ENCODE measurements around the gene FAM241B. TPM values are rescaled to one million over a fixed set of nuclear protein-coding genes. Genes with fewer than 3 reads are reported as not detected.

The FAM241B gene
- polyA plus RNA-seq, 1 of the 3 experiments (the other 2 are of a cell fraction) = 16.0 TPM

GRCh38 chr10:69682955-69683474 lies 53.0 kb downstream of the FAM241B start:
- no peaks in the 10 kb centered on the region for H3K79me2 ChIP-seq (ENCODE audit: insufficient read depth)
- no peak for DNase-seq
- peaks cover 36% of the 10 kb centered on the region for H3K27me3 ChIP-seq (ENCODE audit: insufficient read depth)
- H2AFZ ChIP-seq (ENCODE audit: low read depth) = no peak overlapping the region
- no peaks in the 10 kb centered on the region for H3K9me2 ChIP-seq
- ChIA-PET POLR2A (no interaction called here), CTCF (interaction anchor here (1.4 to 8.8 kb wide), 3 partner anchors 13 to 39 kb away, joined by 4 to 70 read pairs (median 7); no protein-coding TSS in a partner anchor)
- H3K4me3 ChIP-seq (ENCODE audit: low read depth in 2 of 2, low read length in 1 of 2) = no peak overlapping the region
- TF ChIP-seq, protein P1, sequence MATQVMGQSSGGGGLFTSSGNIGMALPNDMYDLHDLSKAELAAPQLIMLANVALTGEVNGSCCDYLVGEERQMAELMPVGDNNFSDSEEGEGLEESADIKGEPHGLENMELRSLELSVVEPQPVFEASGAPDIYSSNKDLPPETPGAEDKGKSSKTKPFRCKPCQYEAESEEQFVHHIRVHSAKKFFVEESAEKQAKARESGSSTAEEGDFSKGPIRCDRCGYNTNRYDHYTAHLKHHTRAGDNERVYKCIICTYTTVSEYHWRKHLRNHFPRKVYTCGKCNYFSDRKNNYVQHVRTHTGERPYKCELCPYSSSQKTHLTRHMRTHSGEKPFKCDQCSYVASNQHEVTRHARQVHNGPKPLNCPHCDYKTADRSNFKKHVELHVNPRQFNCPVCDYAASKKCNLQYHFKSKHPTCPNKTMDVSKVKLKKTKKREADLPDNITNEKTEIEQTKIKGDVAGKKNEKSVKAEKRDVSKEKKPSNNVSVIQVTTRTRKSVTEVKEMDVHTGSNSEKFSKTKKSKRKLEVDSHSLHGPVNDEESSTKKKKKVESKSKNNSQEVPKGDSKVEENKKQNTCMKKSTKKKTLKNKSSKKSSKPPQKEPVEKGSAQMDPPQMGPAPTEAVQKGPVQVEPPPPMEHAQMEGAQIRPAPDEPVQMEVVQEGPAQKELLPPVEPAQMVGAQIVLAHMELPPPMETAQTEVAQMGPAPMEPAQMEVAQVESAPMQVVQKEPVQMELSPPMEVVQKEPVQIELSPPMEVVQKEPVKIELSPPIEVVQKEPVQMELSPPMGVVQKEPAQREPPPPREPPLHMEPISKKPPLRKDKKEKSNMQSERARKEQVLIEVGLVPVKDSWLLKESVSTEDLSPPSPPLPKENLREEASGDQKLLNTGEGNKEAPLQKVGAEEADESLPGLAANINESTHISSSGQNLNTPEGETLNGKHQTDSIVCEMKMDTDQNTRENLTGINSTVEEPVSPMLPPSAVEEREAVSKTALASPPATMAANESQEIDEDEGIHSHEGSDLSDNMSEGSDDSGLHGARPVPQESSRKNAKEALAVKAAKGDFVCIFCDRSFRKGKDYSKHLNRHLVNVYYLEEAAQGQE (IDR thresholded peaks at IDR 0.05; ENCODE audit: low read depth, low read length) = no peak
- TF ChIP-seq EP300 (IDR thresholded peaks at IDR 0.05; ENCODE audit: borderline replicate concordance in 1 of 2, low read depth in 1 of 2, low read length in 1 of 2) = no peak
- no peak for TF ChIP-seq EZH2phosphoT487 (IDR thresholded peaks at IDR 0.05; ENCODE audit: borderline replicate concordance, low read depth)
- no peak for TF ChIP-seq MXI1 (IDR thresholded peaks at IDR 0.05; ENCODE audit: low read depth, low read length)
- no peak for TF ChIP-seq FOXM1 (IDR thresholded peaks at IDR 0.05; ENCODE audit: low read depth)
- TF ChIP-seq ELF1 (IDR thresholded peaks at IDR 0.05) = no peak
- no peak for TF ChIP-seq TCF12 (IDR thresholded peaks at IDR 0.05)
- no peak for TF ChIP-seq SMC3 (IDR thresholded peaks at IDR 0.05; ENCODE audit: low read depth, low read length)
- no peak for TF ChIP-seq CTCF (IDR thresholded peaks at IDR 0.05)
- H4K20me1 ChIP-seq (ENCODE audit: insufficient read depth) = no peaks in the 10 kb centered on the region
- H3K4me2 ChIP-seq = no peak overlapping the region
- H3K4me1 ChIP-seq (ENCODE audit: control insufficient read depth in 1 of 2, insufficient read depth in 2 of 2, low read depth in 1 of 2, low read length in 1 of 2) = peaks cover 0 to 68% of the 10 kb centered on the region in 2 experiments; a peak in 2 of 4 replicates
- no peaks in the 10 kb centered on the region for H3K9me3 ChIP-seq
- no peak overlapping the region for H3K9ac ChIP-seq
- no peaks in the 10 kb centered on the region for H3K36me3 ChIP-seq (replicated peaks in 1 of 2; ENCODE audit: control insufficient read depth in 1 of 2, insufficient read depth in 2 of 2, low read length in 1 of 2)
- no peaks in the 10 kb centered on the region for H3F3A ChIP-seq (replicated peaks; ENCODE audit: insufficient read depth)
- H3K27ac ChIP-seq (ENCODE audit: low read depth in 2 of 2, low read length in 1 of 2) = no peak overlapping the region

Other genes with a start within 250 kb of the FAM241B start
- gene TACR2, start 213.3 kb upstream of the FAM241B start, polyA plus RNA-seq (2012; rRNA removed) = 0.02 and 0.05 TPM in 2 replicates
- 8.5 and 13.8 TPM in 2 replicates for gene TSPAN15, start 178.8 kb upstream of the FAM241B start, polyA plus RNA-seq (2012; rRNA removed)
- not detected in 2 replicates for gene NEUROG3, start 56.8 kb upstream of the FAM241B start, polyA plus RNA-seq (2012; rRNA removed)
- 21.0 and 26.7 TPM in 2 replicates for gene COL13A1, start 171.7 kb downstream of the FAM241B start, polyA plus RNA-seq (2012; rRNA removed)

All from SK-N-SH (cell line).